Measurements from ENCODE around the gene BTG4.

Gene BTG4

GRCh38 chr11:111452817-111453552 lies 59.2 kb downstream of the BTG4 start:
- DNase-seq: no peak

- DNase-seq: no peak
Measured at GRCh38 chr11:111452146-111452545, 60.0 kb downstream of the BTG4 start.

- DNase-seq: no peak
Measured at GRCh38 chr11:111450480-111451320, 61.5 kb downstream of the BTG4 start.

- no peak for DNase-seq
Measured at GRCh38 chr11:111449696-111450479, 62.3 kb downstream of the BTG4 start.

- no peak for DNase-seq
Measured at GRCh38 chr11:111448831-111449557, 63.2 kb downstream of the BTG4 start.

GRCh38 chr11:111448414-111448813 lies 63.8 kb downstream of the BTG4 start:
- DNase-seq: no peak

- no peak for DNase-seq
Measured at GRCh38 chr11:111447931-111448330, 64.3 kb downstream of the BTG4 start.

GRCh38 chr11:111447112-111447471 lies 65.1 kb downstream of the BTG4 start:
- no peak for DNase-seq

- peak; percentile 75 for DNase-seq
Measured at GRCh38 chr11:111446404-111447111, 65.6 kb downstream of the BTG4 start.

- no peak for DNase-seq
Measured at GRCh38 chr11:111445586-111445985, 66.6 kb downstream of the BTG4 start.

Measured in NCI-H510A (cell line).